Neural cell (in vitro differentiated cells): ENCODE data around the gene STAU1. TPM values are rescaled to one million over a fixed set of nuclear protein-coding genes. Genes with fewer than 3 reads are reported as not detected.
"Not testable (repeated sequence)": the region's sequence is repeated elsewhere in the genome, so short reads cannot be mapped to it uniquely, and the experiment has no call there.

Source experiments
- H2AFZ ChIP-seq: fragments of 200-600, 300-800 bp; sonication (generic), shearing (Covaris generic); 2 replicates; pipeline ENCODE4 v1.6.0; 2014; ENCODE audit warnings: low read depth, mild to moderate bottlenecking, antibody characterized with exemption, low read length, moderate library complexity
- H3F3A ChIP-seq: fragments of 200-600 bp; shearing (Covaris generic); 2 replicates; pipeline ENCODE4 v1.6.1; 2016; ENCODE audit warnings: mild to moderate bottlenecking, moderate library complexity, mixed read lengths, antibody characterized with exemption, low read length; ENCODE audit not compliant: insufficient read depth, poor library complexity, severe bottlenecking
- H3K27ac ChIP-seq: fragments of 200-600, 300-800 bp; sonication (generic), shearing (Covaris generic); 2 replicates; pipeline ENCODE4 v1.5.1; 2014; ENCODE audit warnings: mild to moderate bottlenecking, low read length, moderate library complexity
- H3K27me3 ChIP-seq: fragments of 300-800, 200-600 bp; sonication (generic), shearing (Covaris generic); 2 replicates; pipeline ENCODE4 v1.6.0; 2014; ENCODE audit warnings: mild to moderate bottlenecking, low read depth, low read length, moderate library complexity; ENCODE audit not compliant: insufficient read depth
- H3K36me3 ChIP-seq: fragments of 300-800, 200-600 bp; sonication (generic), shearing (Covaris generic); 2 replicates; pipeline ENCODE4 v1.5.1; 2014; ENCODE audit warnings: mild to moderate bottlenecking, antibody characterized with exemption, low read length, moderate library complexity; ENCODE audit not compliant: insufficient read depth
- H3K4me2 ChIP-seq: fragments of 300-800, 200-600 bp; sonication (generic), shearing (Covaris generic); 2 replicates; pipeline ENCODE4 v1.6.0; 2014; ENCODE audit warnings: mild to moderate bottlenecking, low read length
- H3K4me3 ChIP-seq: fragments of 300-800, 200-600 bp; sonication (generic), shearing (Covaris generic); 2 replicates; pipeline ENCODE4 v1.5.1; 2014; ENCODE audit warnings: mild to moderate bottlenecking, low read length, moderate library complexity
- H3K79me2 ChIP-seq: fragments of 200-600 bp; shearing (Covaris generic); replicated peaks from 2 replicates; pipeline ENCODE4 v1.6.0; 2014; ENCODE audit warnings: mild to moderate bottlenecking, low read length, moderate library complexity; ENCODE audit not compliant: insufficient read depth
- H3K9ac ChIP-seq: fragments of 300-800, 200-600 bp; sonication (generic), shearing (Covaris generic); 2 replicates; pipeline ENCODE4 v1.6.1; 2016; ENCODE audit warnings: mild to moderate bottlenecking, low read length, mixed read lengths
- H3K9me2 ChIP-seq: fragments of 200-600 bp; shearing (Covaris generic); 2 replicates; pipeline ENCODE4 v1.6.1; 2016; ENCODE audit warnings: mild to moderate bottlenecking, low read length, mixed read lengths; ENCODE audit not compliant: insufficient read depth
- H3K9me3 ChIP-seq: fragments of 200-600, 300-800 bp; sonication (generic), shearing (Covaris generic); 2 replicates; pipeline ENCODE4 v1.6.1; 2016; ENCODE audit warnings: mild to moderate bottlenecking, mixed run types, low read length, moderate library complexity, mixed read lengths
- H4K20me1 ChIP-seq: fragments of 200-600 bp; shearing (Covaris generic); 2 replicates; pipeline ENCODE4 v1.6.1; 2016; ENCODE audit warnings: mild to moderate bottlenecking, mixed run types; ENCODE audit not compliant: insufficient read depth
- CTCF ChIP-seq: fragments of 450-650 bp; IDR thresholded peaks from 2 replicates; pipeline ENCODE4 v1.5.1; 2014; ENCODE audit warnings: antibody characterized with exemption, mild to moderate bottlenecking, moderate library complexity; ENCODE audit not compliant: poor library complexity, severe bottlenecking
- EP300 ChIP-seq: fragments of 450-650 bp; conservative IDR thresholded peaks from 2 replicates; pipeline ENCODE4 v1.6.1; 2014; ENCODE audit warnings: antibody characterized with exemption, mild to moderate bottlenecking, moderate library complexity; ENCODE audit not compliant: poor library complexity, severe bottlenecking
- EZH2 ChIP-seq: fragments of 200-600, 300-800 bp; shearing (Covaris generic), sonication (generic); IDR thresholded peaks from 2 replicates; pipeline ENCODE4 v1.6.1; 2014; ENCODE audit warnings: antibody characterized with exemption, low read length, borderline replicate concordance, mild to moderate bottlenecking; ENCODE audit not compliant: insufficient read depth, poor library complexity, severe bottlenecking
- MXI1 ChIP-seq: fragments of 450-650 bp; conservative IDR thresholded peaks from 2 replicates; pipeline ENCODE4 v1.6.1; 2014; ENCODE audit warnings: antibody characterized with exemption, mild to moderate bottlenecking; ENCODE audit not compliant: poor library complexity, severe bottlenecking
- POLR2AphosphoS5 ChIP-seq: IDR thresholded peaks from 2 replicates; pipeline ENCODE4 v1.6.1; 2012
- RAD21 ChIP-seq: fragments of 450-650 bp; conservative IDR thresholded peaks from 2 replicates; pipeline ENCODE4 v1.6.1; 2014; ENCODE audit warnings: antibody characterized with exemption, mild to moderate bottlenecking, moderate library complexity
- REST ChIP-seq: IDR thresholded peaks from 2 replicates; pipeline ENCODE4 v1.6.1; 2012; ENCODE audit warnings: borderline replicate concordance
- SMC3 ChIP-seq: fragments of 450-650 bp; conservative IDR thresholded peaks from 2 replicates; pipeline ENCODE4 v1.6.1; 2014; ENCODE audit warnings: antibody characterized with exemption, mild to moderate bottlenecking, moderate library complexity; ENCODE audit not compliant: poor library complexity
- TAF1 ChIP-seq: IDR thresholded peaks from 2 replicates; pipeline ENCODE4 v1.6.1; 2012; ENCODE audit warnings: low read depth
- polyA plus RNA-seq: library from polyadenylated mRNA; depleted of rRNA; stranded (reverse); fragments of >200 nt; gene quantifications from 2 replicates; pipeline ENCODE4 v1.2.3, GENCODE V29; 2014

STAU1 gene
- polyA plus RNA-seq, 1 donor from 2014 or later = 43.1 TPM

GRCh38 chr20:49100972-49101371 lies 87.2 kb downstream of the STAU1 start:
- TF ChIP-seq CTCF (no peak), EZH2 (no peak), REST (no peak), POLR2AphosphoS5 (no peak), SMC3 (no peak), EP300 (no peak), MXI1 (no peak), TAF1 (no peak), RAD21 (no peak)
- no peaks in the 10 kb centered on the region for H3K9me2 ChIP-seq
- peaks cover 12% of the 10 kb centered on the region for H3K36me3 ChIP-seq

GRCh38 chr20:49100292-49100691 lies 87.8 kb downstream of the STAU1 start:
- H3K36me3 ChIP-seq = peaks cover 12% of the 10 kb centered on the region
- H4K20me1 ChIP-seq, H3K27ac ChIP-seq, H3K9me3 ChIP-seq, H3K4me2 ChIP-seq, H3K9ac ChIP-seq, H3K4me3 ChIP-seq, H3F3A ChIP-seq, H3K79me2 ChIP-seq, H2AFZ ChIP-seq, H3K9me2 ChIP-seq, H3K27me3 ChIP-seq: not testable (repeated sequence)

More at GRCh38 chr20:49100972-49101371, 87.2 kb downstream of the STAU1 start:
- no peak overlapping the region for H3K27ac ChIP-seq
- no peaks in the 10 kb centered on the region for H3F3A ChIP-seq
- no peaks in the 10 kb centered on the region for H4K20me1 ChIP-seq
- no peak overlapping the region for H3K4me3 ChIP-seq
- no peak overlapping the region for H2AFZ ChIP-seq
- no peaks in the 10 kb centered on the region for H3K79me2 ChIP-seq
- no peaks in the 10 kb centered on the region for H3K27me3 ChIP-seq
- H3K9me3 ChIP-seq = no peaks in the 10 kb centered on the region
- H3K4me2 ChIP-seq = no peak overlapping the region
- H3K9ac ChIP-seq = no peak overlapping the region

GRCh38 chr20:49099011-49099410 lies 89.1 kb downstream of the STAU1 start:
- no peak for TF ChIP-seq SMC3
- TF ChIP-seq POLR2AphosphoS5 = no peak
- TF ChIP-seq EP300 = no peak
- TF ChIP-seq EZH2 = no peak
- no peak for TF ChIP-seq RAD21
- TF ChIP-seq TAF1 = no peak
- no peak for TF ChIP-seq CTCF
- no peak for TF ChIP-seq MXI1
- TF ChIP-seq REST = no peak
- H3K9me2 ChIP-seq = no peaks in the 10 kb centered on the region
- H4K20me1 ChIP-seq = no peaks in the 10 kb centered on the region
- no peaks in the 10 kb centered on the region for H3F3A ChIP-seq
- no peak overlapping the region for H3K9ac ChIP-seq
- no peaks in the 10 kb centered on the region for H3K79me2 ChIP-seq
- no peak overlapping the region for H2AFZ ChIP-seq
- H3K36me3 ChIP-seq = peaks cover 15% of the 10 kb centered on the region
- no peak overlapping the region for H3K4me3 ChIP-seq
- no peak overlapping the region for H3K4me2 ChIP-seq
- no peaks in the 10 kb centered on the region for H3K27me3 ChIP-seq
- H3K27ac ChIP-seq = no peak overlapping the region
- H3K9me3 ChIP-seq = no peaks in the 10 kb centered on the region
